ENCODE measurements around the gene VIPR2.
"Not testable (repeated sequence)": the region's sequence is repeated elsewhere in the genome, so short reads cannot be mapped to it uniquely, and the experiment has no call there.

Gene VIPR2

GRCh38 chr7:159126311-159127260, 18.1 kb downstream of the VIPR2 start:
- H3K4me3 ChIP-seq (ENCODE audit: low read depth, low read length): no peak overlapping the region
- peaks cover 16% of the 10 kb centered on the region; the same call in 1 of the 2 replicates for H3K4me1 ChIP-seq (ENCODE audit: control insufficient read depth, insufficient read depth, low read length)
- H3K27me3 ChIP-seq (ENCODE audit: control insufficient read depth, insufficient read depth, low read length): no peaks in the 10 kb centered on the region
- H3K9me3 ChIP-seq (ENCODE audit: control insufficient read depth, insufficient read depth, low read depth, low read length): no peaks in the 10 kb centered on the region
- H3K9ac ChIP-seq (ENCODE audit: low read length): no peak overlapping the region
- no peaks in the 10 kb centered on the region for H3K36me3 ChIP-seq (ENCODE audit: control insufficient read depth, insufficient read depth, low read length)
- no peak overlapping the region for H3K27ac ChIP-seq (ENCODE audit: low read depth, low read length)

DNA sequence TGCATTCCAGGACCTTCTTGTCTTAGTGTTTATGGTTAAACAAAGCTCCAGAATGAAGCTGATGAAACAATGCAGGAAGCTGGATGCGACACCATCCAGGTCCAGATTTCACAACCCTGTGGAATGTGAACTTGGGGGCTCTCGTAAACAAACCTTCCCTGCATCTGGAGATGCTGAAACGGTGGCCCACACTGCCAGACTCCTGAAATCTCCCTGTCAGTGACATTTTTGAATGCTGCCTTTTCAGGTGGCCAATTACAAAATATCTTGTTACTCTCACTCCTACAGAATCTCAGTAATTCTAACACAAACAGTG, 18.8 kb downstream of the VIPR2 start:
- Histone ChIP-seq H3K4me3 (ENCODE audit: low read depth, low read length) (no peak overlapping the region), H3K27me3 (ENCODE audit: control insufficient read depth, insufficient read depth, low read length) (no peaks in the 10 kb centered on the region), H3K9me3 (ENCODE audit: control insufficient read depth, insufficient read depth, low read depth, low read length) (no peaks in the 10 kb centered on the region), H3K4me1 (ENCODE audit: control insufficient read depth, insufficient read depth, low read length) (peaks cover 12% of the 10 kb centered on the region; the same call in 1 of the 2 replicates), H3K36me3 (ENCODE audit: control insufficient read depth, insufficient read depth, low read length) (no peaks in the 10 kb centered on the region), H3K27ac (ENCODE audit: low read depth, low read length) (no peak overlapping the region), H3K9ac (ENCODE audit: low read length) (no peak overlapping the region)

DNA sequence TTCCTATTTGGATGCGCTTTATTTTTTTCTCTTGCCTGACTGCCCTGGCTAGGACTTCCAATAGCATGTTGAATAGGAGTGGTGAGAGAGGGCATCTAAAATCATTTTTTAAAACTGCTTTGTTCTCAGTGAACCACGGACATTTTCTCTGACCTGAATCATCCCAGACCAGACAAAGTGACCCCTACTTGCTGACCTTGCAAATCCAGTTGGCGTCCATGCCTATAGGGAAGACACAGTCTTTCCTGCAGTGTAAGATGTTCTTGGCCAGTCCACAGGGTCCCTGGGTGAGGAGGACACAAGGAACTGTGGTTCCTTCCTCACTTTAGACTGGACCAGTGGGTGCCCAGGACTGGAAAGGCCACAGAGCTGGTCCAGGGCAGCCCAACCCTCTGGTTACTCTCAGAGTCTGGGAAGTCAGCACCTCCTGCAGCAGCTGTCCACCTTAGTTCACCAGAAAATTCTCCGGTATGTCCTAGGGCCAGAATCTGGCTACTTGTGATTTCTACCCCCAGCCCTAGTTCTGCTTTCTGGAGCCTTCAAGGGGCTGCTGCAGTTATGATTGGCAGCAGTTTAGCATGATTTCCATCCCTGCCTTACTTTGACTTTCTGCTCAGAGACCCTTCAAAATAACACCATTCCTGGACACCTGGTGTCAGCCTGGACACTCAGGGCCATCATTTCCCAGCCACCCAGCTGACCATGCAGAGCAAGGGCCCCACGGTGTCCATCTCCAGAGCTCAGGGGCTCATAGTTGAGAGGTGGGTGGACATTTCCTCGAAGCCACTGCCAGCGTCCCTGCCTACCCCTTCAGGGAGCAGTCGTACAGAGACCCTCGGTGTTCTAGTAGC, 19.3 kb downstream of the VIPR2 start:
- H3K9ac ChIP-seq (ENCODE audit: low read length): no peak overlapping the region
- H3K9me3 ChIP-seq (ENCODE audit: control insufficient read depth, insufficient read depth, low read depth, low read length): no peaks in the 10 kb centered on the region
- H3K4me3 ChIP-seq (ENCODE audit: low read depth, low read length): no peak overlapping the region
- H3K4me1 ChIP-seq (ENCODE audit: control insufficient read depth, insufficient read depth, low read length): peaks cover 12% of the 10 kb centered on the region; the same call in 1 of the 2 replicates
- H3K27me3 ChIP-seq (ENCODE audit: control insufficient read depth, insufficient read depth, low read length): no peaks in the 10 kb centered on the region
- no peaks in the 10 kb centered on the region for H3K36me3 ChIP-seq (ENCODE audit: control insufficient read depth, insufficient read depth, low read length)
- H3K27ac ChIP-seq (ENCODE audit: low read depth, low read length): no peak overlapping the region

DNA sequence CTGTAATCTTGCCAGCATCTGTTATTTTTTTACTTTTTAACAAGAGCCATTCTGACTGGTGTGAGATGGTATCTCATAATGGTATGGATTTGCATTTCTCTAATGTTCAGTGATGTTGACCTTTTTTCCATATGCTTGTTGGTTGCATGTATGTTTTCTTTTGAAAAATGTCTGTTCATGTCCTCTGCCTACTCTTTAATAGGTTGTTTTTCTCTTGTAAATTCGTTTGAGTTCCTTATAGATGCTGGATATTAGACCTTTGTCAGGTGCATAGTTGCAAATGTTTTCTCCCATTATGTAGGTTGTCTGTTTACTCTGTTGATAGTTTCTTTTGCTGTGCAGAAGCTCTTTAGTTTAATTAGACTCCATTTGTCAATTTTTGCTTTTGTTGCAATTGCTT, 20.9 kb downstream of the VIPR2 start:
- H3K27ac ChIP-seq (ENCODE audit: low read depth, low read length); H3K36me3 ChIP-seq (ENCODE audit: control insufficient read depth, insufficient read depth, low read length); H3K4me3 ChIP-seq (ENCODE audit: low read depth, low read length); H3K9ac ChIP-seq (ENCODE audit: low read length); H3K9me3 ChIP-seq (ENCODE audit: control insufficient read depth, insufficient read depth, low read depth, low read length); H3K27me3 ChIP-seq (ENCODE audit: control insufficient read depth, insufficient read depth, low read length): not testable (repeated sequence)
- H3K4me1 ChIP-seq (ENCODE audit: control insufficient read depth, insufficient read depth, low read length): peaks cover 12% of the 10 kb centered on the region; the same call in 1 of the 2 replicates

DNA sequence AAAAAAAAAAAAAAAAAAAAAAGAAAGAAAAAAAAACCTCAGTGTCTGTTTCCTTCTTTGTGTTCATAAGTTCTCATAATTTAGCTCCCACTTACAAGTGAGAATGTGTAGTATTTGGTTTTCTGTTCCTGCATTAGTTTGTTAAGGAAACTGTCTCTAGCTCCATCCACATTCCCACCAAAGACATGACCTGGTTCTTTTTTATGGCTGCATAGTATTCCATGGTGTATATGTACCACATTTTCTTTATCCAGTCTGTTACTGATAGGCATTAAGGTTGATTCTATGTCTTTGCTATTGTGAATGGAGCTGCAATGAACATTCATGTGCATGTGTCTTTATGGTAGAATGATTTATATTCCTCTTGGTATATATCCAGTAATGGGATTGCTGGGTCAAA, 21.4 kb downstream of the VIPR2 start:
- H3K27me3 ChIP-seq (ENCODE audit: control insufficient read depth, insufficient read depth, low read length): not testable (repeated sequence)

DNA sequence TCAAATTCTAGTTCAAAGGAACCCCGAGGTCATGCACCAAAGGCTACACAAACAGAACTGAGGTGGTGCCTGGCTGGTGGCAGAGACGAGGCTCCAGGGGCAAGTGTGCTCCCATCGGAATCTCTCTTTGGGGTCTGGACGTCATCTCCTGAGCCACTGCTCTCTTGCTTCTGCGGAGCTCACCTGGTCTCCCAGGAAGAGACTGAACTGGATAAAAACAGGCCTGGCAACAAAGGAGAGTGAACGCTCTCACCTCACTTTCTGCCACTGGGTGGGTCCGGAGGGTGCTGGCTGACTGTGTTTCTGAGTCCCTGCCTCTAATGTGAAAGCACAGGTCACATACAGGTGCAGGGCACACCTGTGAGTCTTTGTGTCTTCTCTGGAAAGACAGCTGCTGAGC, 22.4 kb downstream of the VIPR2 start:
- Histone ChIP-seq H3K4me3 (ENCODE audit: low read depth, low read length) (no peak overlapping the region), H3K27ac (ENCODE audit: low read depth, low read length) (no peak overlapping the region), H3K27me3 (ENCODE audit: control insufficient read depth, insufficient read depth, low read length) (no peaks in the 10 kb centered on the region), H3K4me1 (ENCODE audit: control insufficient read depth, insufficient read depth, low read length) (peaks cover 12% of the 10 kb centered on the region; the same call in 1 of the 2 replicates), H3K9me3 (ENCODE audit: control insufficient read depth, insufficient read depth, low read depth, low read length) (no peaks in the 10 kb centered on the region), H3K9ac (ENCODE audit: low read length) (no peak overlapping the region), H3K36me3 (ENCODE audit: control insufficient read depth, insufficient read depth, low read length) (no peaks in the 10 kb centered on the region)

More for the DNA sequence above, 21.4 kb downstream of the VIPR2 start:
- H3K27ac ChIP-seq (ENCODE audit: low read depth, low read length); H3K4me3 ChIP-seq (ENCODE audit: low read depth, low read length); H3K9me3 ChIP-seq (ENCODE audit: control insufficient read depth, insufficient read depth, low read depth, low read length); H3K36me3 ChIP-seq (ENCODE audit: control insufficient read depth, insufficient read depth, low read length); H3K9ac ChIP-seq (ENCODE audit: low read length): not testable (repeated sequence)
- peaks cover 12% of the 10 kb centered on the region; the same call in 1 of the 2 replicates for H3K4me1 ChIP-seq (ENCODE audit: control insufficient read depth, insufficient read depth, low read length)

- Histone ChIP-seq H3K4me3 (ENCODE audit: low read depth, low read length) (no peak overlapping the region), H3K36me3 (ENCODE audit: control insufficient read depth, insufficient read depth, low read length) (no peaks in the 10 kb centered on the region), H3K27me3 (ENCODE audit: control insufficient read depth, insufficient read depth, low read length) (no peaks in the 10 kb centered on the region), H3K9me3 (ENCODE audit: control insufficient read depth, insufficient read depth, low read depth, low read length) (no peaks in the 10 kb centered on the region), H3K4me1 (ENCODE audit: control insufficient read depth, insufficient read depth, low read length) (peaks cover 9% of the 10 kb centered on the region; the same call in 1 of the 2 replicates), H3K9ac (ENCODE audit: low read length) (no peak overlapping the region), H3K27ac (ENCODE audit: low read depth, low read length) (no peak overlapping the region)
These were observed 23.2 kb downstream of the VIPR2 start for GRCh38 chr7:159121476-159121875.

GRCh38 chr7:159121068-159121467, 23.6 kb downstream of the VIPR2 start:
- Histone ChIP-seq H3K4me3 (ENCODE audit: low read depth, low read length) (no peak overlapping the region), H3K27me3 (ENCODE audit: control insufficient read depth, insufficient read depth, low read length) (no peaks in the 10 kb centered on the region), H3K27ac (ENCODE audit: low read depth, low read length) (no peak overlapping the region), H3K4me1 (ENCODE audit: control insufficient read depth, insufficient read depth, low read length) (peaks cover 5% of the 10 kb centered on the region; the same call in 1 of the 2 replicates), H3K9me3 (ENCODE audit: control insufficient read depth, insufficient read depth, low read depth, low read length) (no peaks in the 10 kb centered on the region), H3K9ac (ENCODE audit: low read length) (no peak overlapping the region), H3K36me3 (ENCODE audit: control insufficient read depth, insufficient read depth, low read length) (no peaks in the 10 kb centered on the region)

- no peak overlapping the region for H3K9ac ChIP-seq (ENCODE audit: low read length)
- H3K9me3 ChIP-seq (ENCODE audit: control insufficient read depth, insufficient read depth, low read depth, low read length): no peaks in the 10 kb centered on the region
- no peak overlapping the region for H3K27ac ChIP-seq (ENCODE audit: low read depth, low read length)
- no peaks in the 10 kb centered on the region for H3K36me3 ChIP-seq (ENCODE audit: control insufficient read depth, insufficient read depth, low read length)
- peaks cover 4% of the 10 kb centered on the region; the same call in 1 of the 2 replicates for H3K4me1 ChIP-seq (ENCODE audit: control insufficient read depth, insufficient read depth, low read length)
- peaks cover 4% of the 10 kb centered on the region; the same call in 1 of the 2 replicates for H3K27me3 ChIP-seq (ENCODE audit: control insufficient read depth, insufficient read depth, low read length)
- no peak overlapping the region for H3K4me3 ChIP-seq (ENCODE audit: low read depth, low read length)
These were observed 24.1 kb downstream of the VIPR2 start for GRCh38 chr7:159120540-159120919.

DNA sequence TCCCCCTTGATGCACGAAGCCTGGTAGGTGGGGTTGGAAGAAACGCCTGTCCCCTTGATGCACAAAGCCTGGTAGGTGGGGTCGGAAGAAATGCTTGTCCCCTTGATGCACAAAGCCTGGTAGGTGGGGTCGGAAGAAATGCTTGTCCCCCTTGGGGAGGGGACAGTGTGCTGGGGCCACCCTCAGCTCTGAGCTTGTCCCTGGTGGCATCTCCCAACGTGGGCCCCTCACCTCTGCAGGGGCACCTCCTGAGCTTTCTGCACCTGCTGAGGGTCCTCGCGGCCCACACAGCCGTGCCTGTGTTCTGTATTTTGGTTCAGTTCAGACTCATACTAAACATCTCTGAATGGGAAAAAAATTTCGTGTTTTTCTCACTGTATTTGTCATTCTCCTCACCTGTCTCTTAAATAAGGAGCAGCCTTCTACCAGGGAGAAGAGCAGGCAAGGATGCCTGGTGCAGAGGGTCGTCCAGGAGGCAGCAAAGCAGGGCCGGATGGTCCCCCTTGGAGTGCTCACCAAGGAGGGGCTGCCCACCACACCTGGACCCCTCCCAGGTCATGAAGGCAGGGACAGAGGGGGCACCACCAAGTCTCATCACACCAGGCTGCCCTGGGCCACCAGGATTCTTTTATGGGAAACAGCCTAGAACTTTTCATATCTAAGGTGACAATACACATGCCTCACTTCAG, 24.7 kb downstream of the VIPR2 start:
- Histone ChIP-seq H3K36me3 (ENCODE audit: control insufficient read depth, insufficient read depth, low read length) (no peaks in the 10 kb centered on the region), H3K27ac (ENCODE audit: low read depth, low read length) (no peak overlapping the region)

More for the DNA sequence above, 24.7 kb downstream of the VIPR2 start:
- no peak overlapping the region for H3K4me3 ChIP-seq (ENCODE audit: low read depth, low read length)
- peaks cover 8% of the 10 kb centered on the region; the same call in 1 of the 2 replicates for H3K4me1 ChIP-seq (ENCODE audit: control insufficient read depth, insufficient read depth, low read length)
- no peak overlapping the region for H3K9ac ChIP-seq (ENCODE audit: low read length)
- H3K9me3 ChIP-seq (ENCODE audit: control insufficient read depth, insufficient read depth, low read depth, low read length): no peaks in the 10 kb centered on the region
- peaks cover 6% of the 10 kb centered on the region; the same call in 1 of the 2 replicates for H3K27me3 ChIP-seq (ENCODE audit: control insufficient read depth, insufficient read depth, low read length)

All from HUES6 (cell line).